ENCODE measurements around the gene SHROOM2.

- TF ChIP-seq, protein P1, sequence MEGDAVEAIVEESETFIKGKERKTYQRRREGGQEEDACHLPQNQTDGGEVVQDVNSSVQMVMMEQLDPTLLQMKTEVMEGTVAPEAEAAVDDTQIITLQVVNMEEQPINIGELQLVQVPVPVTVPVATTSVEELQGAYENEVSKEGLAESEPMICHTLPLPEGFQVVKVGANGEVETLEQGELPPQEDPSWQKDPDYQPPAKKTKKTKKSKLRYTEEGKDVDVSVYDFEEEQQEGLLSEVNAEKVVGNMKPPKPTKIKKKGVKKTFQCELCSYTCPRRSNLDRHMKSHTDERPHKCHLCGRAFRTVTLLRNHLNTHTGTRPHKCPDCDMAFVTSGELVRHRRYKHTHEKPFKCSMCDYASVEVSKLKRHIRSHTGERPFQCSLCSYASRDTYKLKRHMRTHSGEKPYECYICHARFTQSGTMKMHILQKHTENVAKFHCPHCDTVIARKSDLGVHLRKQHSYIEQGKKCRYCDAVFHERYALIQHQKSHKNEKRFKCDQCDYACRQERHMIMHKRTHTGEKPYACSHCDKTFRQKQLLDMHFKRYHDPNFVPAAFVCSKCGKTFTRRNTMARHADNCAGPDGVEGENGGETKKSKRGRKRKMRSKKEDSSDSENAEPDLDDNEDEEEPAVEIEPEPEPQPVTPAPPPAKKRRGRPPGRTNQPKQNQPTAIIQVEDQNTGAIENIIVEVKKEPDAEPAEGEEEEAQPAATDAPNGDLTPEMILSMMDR (IDR thresholded peaks at IDR 0.05; ENCODE audit: insufficient read depth, low read length): no peak
- no peak for TF ChIP-seq POLR2AphosphoS5 (IDR thresholded peaks at IDR 0.05; ENCODE audit: low read depth)
- no peak for TF ChIP-seq GABPA (IDR thresholded peaks at IDR 0.05; ENCODE audit: low read depth)
These were observed 788 bp downstream of the SHROOM2 start for GRCh38 chrX:9786798-9787635.

All from HL-60 (cell line).